HEK293 (cell line): ENCODE results near the gene ZCCHC3.
A peak's percentile ranks its signal among the peaks of the same experiment; 100 is the strongest.

ENCODE experiments used
- IKZF3 ChIP-seq: fragments of 450-650 bp; IDR thresholded peaks from 2 replicates; pipeline ENCODE4 v1.5.0; 2018; ENCODE audit warnings: missing biosample characterization, mild to moderate bottlenecking, missing genetic modification characterization, moderate library complexity
- KLF1 ChIP-seq: fragments of 450-650 bp; formaldehyde crosslinking; IDR thresholded peaks from 2 replicates; pipeline ENCODE4 v1.5.1; 2016; ENCODE audit warnings: missing biosample characterization, missing genetic modification characterization
- KLF16 ChIP-seq: fragments of 450-650 bp; formaldehyde crosslinking; IDR thresholded peaks from 2 replicates; pipeline ENCODE4 v1.5.1; 2017; ENCODE audit warnings: missing biosample characterization, missing genetic modification characterization
- MEIS1 ChIP-seq: sonication (generic); formaldehyde crosslinking; IDR thresholded peaks from 2 replicates; pipeline ENCODE4 v1.8.1; 2022; ENCODE audit warnings: missing genetic modification reagents, mild to moderate bottlenecking, borderline replicate concordance
- OVOL3 ChIP-seq: fragments of 450-650 bp; formaldehyde crosslinking; IDR thresholded peaks from 2 replicates; pipeline ENCODE4 v1.5.1; 2016; ENCODE audit warnings: missing biosample characterization, missing genetic modification characterization
- REPIN1 ChIP-seq: fragments of 450-650 bp; formaldehyde crosslinking; IDR thresholded peaks from 2 replicates; pipeline ENCODE4 v1.5.1; 2017; ENCODE audit warnings: missing biosample characterization, missing genetic modification characterization, low read depth
- SCRT2 ChIP-seq: fragments of 450-650 bp; formaldehyde crosslinking; IDR thresholded peaks from 2 replicates; pipeline ENCODE4 v1.5.1; 2016; ENCODE audit warnings: missing biosample characterization, missing genetic modification characterization
- SP2 ChIP-seq: fragments of 450-650 bp; formaldehyde crosslinking; IDR thresholded peaks from 2 replicates; pipeline ENCODE4 v1.5.1; 2016; ENCODE audit warnings: missing biosample characterization, missing genetic modification characterization
- YY1 ChIP-seq: fragments of 450-650 bp; formaldehyde crosslinking; IDR thresholded peaks from 2 replicates; pipeline ENCODE4 v1.5.1; 2018; ENCODE audit warnings: missing biosample characterization, missing genetic modification characterization
- ZNF10 ChIP-seq: fragments of 450-650 bp; formaldehyde crosslinking; IDR thresholded peaks from 2 replicates; pipeline ENCODE4 v1.5.1; 2017; ENCODE audit warnings: missing biosample characterization, missing genetic modification characterization
- ZNF211 ChIP-seq: fragments of 450-650 bp; formaldehyde crosslinking; IDR thresholded peaks from 2 replicates; pipeline ENCODE4 v1.5.1; 2016; ENCODE audit warnings: low read depth, missing biosample characterization, missing genetic modification characterization
- ZNF248 ChIP-seq: fragments of 450-650 bp; formaldehyde crosslinking; IDR thresholded peaks from 2 replicates; pipeline ENCODE4 v1.5.1; 2017; ENCODE audit warnings: missing biosample characterization, missing genetic modification characterization
- ZNF280C ChIP-seq: fragments of 450-650 bp; formaldehyde crosslinking; IDR thresholded peaks from 2 replicates; pipeline ENCODE4 v1.5.1; 2016; ENCODE audit warnings: missing biosample characterization, missing genetic modification characterization
- ZNF311 ChIP-seq: fragments of 450-650 bp; formaldehyde crosslinking; IDR thresholded peaks from 2 replicates; pipeline ENCODE4 v1.5.1; 2017; ENCODE audit warnings: missing biosample characterization, missing genetic modification characterization, borderline replicate concordance
- ZNF341 ChIP-seq: fragments of 450-650 bp; formaldehyde crosslinking; IDR thresholded peaks from 2 replicates; pipeline ENCODE4; 2016; ENCODE audit warnings: low read depth, missing biosample characterization, missing genetic modification characterization
- ZNF362 ChIP-seq: fragments of 450-650 bp; formaldehyde crosslinking; IDR thresholded peaks from 2 replicates; pipeline ENCODE4 v1.5.1; 2016; ENCODE audit warnings: missing biosample characterization, missing genetic modification characterization
- ZNF391 ChIP-seq: fragments of 450-650 bp; formaldehyde crosslinking; IDR thresholded peaks from 2 replicates; pipeline ENCODE4 v1.5.1; 2016; ENCODE audit warnings: low read depth, missing biosample characterization, missing genetic modification characterization, borderline replicate concordance
- ZNF529 ChIP-seq: fragments of 450-650 bp; formaldehyde crosslinking; IDR thresholded peaks from 2 replicates; pipeline ENCODE4 v1.5.1; 2017; ENCODE audit warnings: missing genetic modification characterization, missing biosample characterization; ENCODE audit not compliant: insufficient replicate concordance
- ZNF561 ChIP-seq: fragments of 450-650 bp; IDR thresholded peaks from 2 replicates; pipeline ENCODE4 v1.5.1; 2018; ENCODE audit warnings: missing biosample characterization, missing genetic modification characterization, borderline replicate concordance
- ZNF629 ChIP-seq: fragments of 450-650 bp; formaldehyde crosslinking; IDR thresholded peaks from 2 replicates; pipeline ENCODE4 v1.5.1; 2017; ENCODE audit warnings: missing biosample characterization, missing genetic modification characterization
- ZNF658 ChIP-seq: fragments of 450-650 bp; formaldehyde crosslinking; IDR thresholded peaks from 2 replicates; pipeline ENCODE4; 2016; ENCODE audit warnings: missing biosample characterization, missing genetic modification characterization
- ZNF776 ChIP-seq: fragments of 450-650 bp; formaldehyde crosslinking; IDR thresholded peaks from 2 replicates; pipeline ENCODE4 v1.5.0; 2017; ENCODE audit warnings: missing biosample characterization, missing genetic modification characterization, borderline replicate concordance
- ZNF777 ChIP-seq: fragments of 450-650 bp; formaldehyde crosslinking; IDR thresholded peaks from 2 replicates; pipeline ENCODE4 v1.5.1; 2017; ENCODE audit warnings: missing biosample characterization, missing genetic modification characterization, borderline replicate concordance
- ZNF830 ChIP-seq: fragments of 450-650 bp; IDR thresholded peaks from 2 replicates; pipeline ENCODE4 v1.5.0; 2018; ENCODE audit warnings: missing biosample characterization, missing genetic modification characterization, low read depth, mild to moderate bottlenecking, moderate library complexity
- ZNF843 ChIP-seq: fragments of 450-650 bp; formaldehyde crosslinking; IDR thresholded peaks from 2 replicates; pipeline ENCODE4 v1.5.1; 2016; ENCODE audit warnings: missing biosample characterization, missing genetic modification characterization
- ZSCAN18 ChIP-seq: fragments of 450-650 bp; formaldehyde crosslinking; IDR thresholded peaks from 2 replicates; pipeline ENCODE4 v1.5.1; 2016; ENCODE audit warnings: missing biosample characterization, missing genetic modification characterization
- ZSCAN4 ChIP-seq: fragments of 450-650 bp; formaldehyde crosslinking; IDR thresholded peaks from 2 replicates; pipeline ENCODE4 v1.5.1; 2017; ENCODE audit warnings: missing biosample characterization, missing genetic modification characterization
- ZXDB ChIP-seq: fragments of 450-650 bp; formaldehyde crosslinking; IDR thresholded peaks from 2 replicates; pipeline ENCODE4 v1.5.1; 2016; ENCODE audit warnings: missing biosample characterization, missing genetic modification characterization
- TF ChIP-seq, protein P1 (sequence below): fragments of 450-650 bp; IDR thresholded peaks from 2 replicates; pipeline ENCODE4 v1.5.1; 2018; ENCODE audit warnings: missing biosample characterization, mild to moderate bottlenecking, missing genetic modification characterization
- TF ChIP-seq, protein P2 (sequence below): fragments of 450-650 bp; formaldehyde crosslinking; IDR thresholded peaks from 2 replicates; pipeline ENCODE4; 2016; ENCODE audit warnings: missing biosample characterization, missing genetic modification characterization

ZCCHC3 gene

GRCh38 chr20:266596-267562 is 30.5 kb upstream of the ZCCHC3 start (continued):
- TF ChIP-seq ZNF843 (tag by site-specific recombination) (no peak), ZNF777 (tag by site-specific recombination) (0 out of 2 replicates have a peak, but pooled peaks have one; percentile 52), ZNF10 (tag by site-specific recombination) (no peak), ZNF629 (tag by site-specific recombination) (0 out of 2 replicates have a peak, but pooled peaks have one; percentile 18), ZNF391 (tag by site-specific recombination) (no peak), MEIS1 (no peak), KLF16 (no peak), ZNF776 (tag by site-specific recombination) (no peak), SP2 (tag by site-specific recombination) (peak; percentile 39), ZNF561 (tag by site-specific recombination) (no peak), ZNF362 (tag by site-specific recombination) (no peak), ZNF248 (tag by site-specific recombination) (no peak), ZNF529 (tag by site-specific recombination) (no peak), ZNF311 (tag by site-specific recombination) (no peak), YY1 (peak; percentile 60; the same call in 1 of the 2 replicates), SCRT2 (tag by site-specific recombination) (peak; percentile 29; the same call in 1 of the 2 replicates), ZNF211 (no peak), ZNF280C (tag by site-specific recombination) (no peak), KLF1 (tag by site-specific recombination) (peak; percentile 49; the same call in 1 of the 2 replicates), ZNF658 (tag by site-specific recombination) (no peak), ZXDB (peak; percentile 85), ZSCAN4 (no peak), ZNF341 (tag by site-specific recombination) (peak; percentile 51; the same call in 1 of the 2 replicates), IKZF3 (tag by site-specific recombination) (no peak), ZSCAN18 (no peak), REPIN1 (tag by site-specific recombination) (no peak), OVOL3 (no peak), ZNF830 (tag by site-specific recombination) (no peak)
- TF ChIP-seq, protein P1, sequence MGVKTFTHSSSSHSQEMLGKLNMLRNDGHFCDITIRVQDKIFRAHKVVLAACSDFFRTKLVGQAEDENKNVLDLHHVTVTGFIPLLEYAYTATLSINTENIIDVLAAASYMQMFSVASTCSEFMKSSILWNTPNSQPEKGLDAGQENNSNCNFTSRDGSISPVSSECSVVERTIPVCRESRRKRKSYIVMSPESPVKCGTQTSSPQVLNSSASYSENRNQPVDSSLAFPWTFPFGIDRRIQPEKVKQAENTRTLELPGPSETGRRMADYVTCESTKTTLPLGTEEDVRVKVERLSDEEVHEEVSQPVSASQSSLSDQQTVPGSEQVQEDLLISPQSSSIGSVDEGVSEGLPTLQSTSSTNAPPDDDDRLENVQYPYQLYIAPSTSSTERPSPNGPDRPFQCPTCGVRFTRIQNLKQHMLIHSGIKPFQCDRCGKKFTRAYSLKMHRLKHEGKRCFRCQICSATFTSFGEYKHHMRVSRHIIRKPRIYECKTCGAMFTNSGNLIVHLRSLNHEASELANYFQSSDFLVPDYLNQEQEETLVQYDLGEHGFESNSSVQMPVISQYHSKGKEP = no peak
- TF ChIP-seq, protein P2, sequence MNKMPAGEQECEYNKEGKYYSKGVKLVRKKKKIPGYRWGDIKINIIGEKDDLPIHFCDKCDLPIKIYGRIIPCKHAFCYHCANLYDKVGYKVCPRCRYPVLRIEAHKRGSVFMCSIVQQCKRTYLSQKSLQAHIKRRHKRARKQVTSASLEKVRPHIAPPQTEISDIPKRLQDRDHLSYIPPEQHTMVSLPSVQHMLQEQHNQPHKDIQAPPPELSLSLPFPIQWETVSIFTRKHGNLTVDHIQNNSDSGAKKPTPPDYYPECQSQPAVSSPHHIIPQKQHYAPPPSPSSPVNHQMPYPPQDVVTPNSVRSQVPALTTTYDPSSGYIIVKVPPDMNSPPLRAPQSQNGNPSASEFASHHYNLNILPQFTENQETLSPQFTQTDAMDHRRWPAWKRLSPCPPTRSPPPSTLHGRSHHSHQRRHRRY (tag by site-specific recombination) = no peak
